H1 (cell line): Measurements from ENCODE around the gene YBX1.

Experiments used
- EZH2 ChIP-seq: fragments of 200-600 bp; sonication (generic); IDR thresholded peaks from 2 replicates; pipeline ENCODE4 v1.7.1; 2012; ENCODE audit warnings: low read depth, mild to moderate bottlenecking, moderate library complexity, low read length, inconsistent platforms; ENCODE audit not compliant: severe bottlenecking
- KDM1A ChIP-seq: fragments of 200-600, 300-600 bp; sonication (generic); IDR thresholded peaks from 2 replicates; pipeline ENCODE4 v1.7.1; 2016; ENCODE audit warnings: mild to moderate bottlenecking, low read length, borderline replicate concordance
- MAFK ChIP-seq: IDR thresholded peaks from 2 replicates; pipeline ENCODE4 v1.6.1; 2012; ENCODE audit warnings: low read depth, mild to moderate bottlenecking, improper control_type of control experiment, low read length
- NRF1 ChIP-seq: IDR thresholded peaks from 2 replicates; pipeline ENCODE4 v1.6.1; 2011; ENCODE audit warnings: mild to moderate bottlenecking, low read depth, low read length, improper control_type of control experiment
- POLR2A ChIP-seq, 2 experiments: IDR thresholded peaks; 1 replicate in 1 of 2; 2 replicates in 1 of 2; pipeline ENCODE4 v1.6.1; 2011; ENCODE audit warnings: low read depth in 2 of 2, low read length in 2 of 2, mild to moderate bottlenecking in 2 of 2; ENCODE audit errors: control extremely low read depth in 1 of 2
- SRF ChIP-seq: IDR thresholded peaks from 2 replicates; pipeline ENCODE4 v1.6.1; 2011; ENCODE audit warnings: mild to moderate bottlenecking, low read depth, low read length, moderate library complexity
- ZNF274 ChIP-seq: IDR thresholded peaks from 2 replicates; pipeline ENCODE4 v1.7.0; 2012; ENCODE audit warnings: low read length, borderline replicate concordance; ENCODE audit errors: extremely low read depth
- TF ChIP-seq, protein P1 (sequence below), 3 experiments: IDR thresholded peaks; 1 replicate in 2 of 3; 2 replicates in 1 of 3; pipeline versions ENCODE4 v1.5.1 to v1.6.1; 2011; ENCODE audit warnings: low read length in 3 of 3, mild to moderate bottlenecking in 3 of 3, inconsistent platforms in 2 of 3, low read depth in 1 of 3, moderate library complexity in 1 of 3; ENCODE audit not compliant: insufficient read depth in 1 of 3; ENCODE audit errors: control extremely low read depth in 1 of 3
- TF ChIP-seq, protein P2 (sequence below): IDR thresholded peaks from 2 replicates; pipeline ENCODE4 v1.6.1; 2011; ENCODE audit warnings: low read depth, mild to moderate bottlenecking, low read length; ENCODE audit not compliant: insufficient read depth
- TF ChIP-seq, protein P3 (sequence below): IDR thresholded peaks from 2 replicates; pipeline ENCODE4 v1.6.1; 2012; ENCODE audit warnings: inconsistent platforms

DNA sequence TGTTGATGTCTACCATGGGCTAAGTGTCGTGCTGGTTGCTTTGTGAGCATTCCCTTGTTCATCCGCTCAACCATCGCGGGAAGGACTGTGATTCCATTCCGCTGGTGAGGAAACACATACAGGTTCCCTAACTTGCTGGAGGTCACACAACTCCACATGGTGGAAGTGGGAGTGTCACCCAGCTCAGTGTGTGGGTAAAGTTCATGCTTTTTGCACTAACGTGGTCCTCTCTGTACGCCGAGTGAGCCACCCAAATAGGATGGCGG lies 61.9 kb downstream of the YBX1 start:
- TF ChIP-seq SRF (no peak), POLR2A (IDR thresholded peaks at IDR 0.05; ENCODE audit: control extremely low read depth in 1 of 2, low read depth in 2 of 2, low read length in 2 of 2) (no peak), MAFK (no peak), NRF1 (no peak), EZH2 (no peak), ZNF274 (no peak), KDM1A (no peak)
- TF ChIP-seq, protein P1, sequence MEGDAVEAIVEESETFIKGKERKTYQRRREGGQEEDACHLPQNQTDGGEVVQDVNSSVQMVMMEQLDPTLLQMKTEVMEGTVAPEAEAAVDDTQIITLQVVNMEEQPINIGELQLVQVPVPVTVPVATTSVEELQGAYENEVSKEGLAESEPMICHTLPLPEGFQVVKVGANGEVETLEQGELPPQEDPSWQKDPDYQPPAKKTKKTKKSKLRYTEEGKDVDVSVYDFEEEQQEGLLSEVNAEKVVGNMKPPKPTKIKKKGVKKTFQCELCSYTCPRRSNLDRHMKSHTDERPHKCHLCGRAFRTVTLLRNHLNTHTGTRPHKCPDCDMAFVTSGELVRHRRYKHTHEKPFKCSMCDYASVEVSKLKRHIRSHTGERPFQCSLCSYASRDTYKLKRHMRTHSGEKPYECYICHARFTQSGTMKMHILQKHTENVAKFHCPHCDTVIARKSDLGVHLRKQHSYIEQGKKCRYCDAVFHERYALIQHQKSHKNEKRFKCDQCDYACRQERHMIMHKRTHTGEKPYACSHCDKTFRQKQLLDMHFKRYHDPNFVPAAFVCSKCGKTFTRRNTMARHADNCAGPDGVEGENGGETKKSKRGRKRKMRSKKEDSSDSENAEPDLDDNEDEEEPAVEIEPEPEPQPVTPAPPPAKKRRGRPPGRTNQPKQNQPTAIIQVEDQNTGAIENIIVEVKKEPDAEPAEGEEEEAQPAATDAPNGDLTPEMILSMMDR (IDR thresholded peaks at IDR 0.05; ENCODE audit: control extremely low read depth in 1 of 3, insufficient read depth in 1 of 3, low read depth in 1 of 3, low read length in 3 of 3) = no peak
- TF ChIP-seq, protein P2, sequence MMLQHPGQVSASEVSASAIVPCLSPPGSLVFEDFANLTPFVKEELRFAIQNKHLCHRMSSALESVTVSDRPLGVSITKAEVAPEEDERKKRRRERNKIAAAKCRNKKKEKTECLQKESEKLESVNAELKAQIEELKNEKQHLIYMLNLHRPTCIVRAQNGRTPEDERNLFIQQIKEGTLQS = no peak
- TF ChIP-seq, protein P3, sequence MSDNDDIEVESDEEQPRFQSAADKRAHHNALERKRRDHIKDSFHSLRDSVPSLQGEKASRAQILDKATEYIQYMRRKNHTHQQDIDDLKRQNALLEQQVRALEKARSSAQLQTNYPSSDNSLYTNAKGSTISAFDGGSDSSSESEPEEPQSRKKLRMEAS = no peak
